ENCODE results near the gene NIPBL. TPM values are rescaled to one million over a fixed set of nuclear protein-coding genes. Genes with fewer than 3 reads are reported as not detected.
"Not testable (repeated sequence)": the region's sequence is repeated elsewhere in the genome, so short reads cannot be mapped to it uniquely, and the experiment has no call there.

NIPBL gene
- 85.6 TPM for polyA plus RNA-seq (ENCODE audit: insufficient read length)
- long read RNA-seq, donor 1, result 0 reads
- long read RNA-seq, donor 2, partial matches to known transcripts, result 23 of 23 reads
- long read RNA-seq, donor 2, other reads (novel, unspliced or antisense), result 0 of 23 reads
- long read RNA-seq, donor 3, partial matches to known transcripts, result 6 of 6 reads
- long read RNA-seq, donor 3, other reads (novel, unspliced or antisense), result 0 of 6 reads
- long read RNA-seq, donor 4, result 0 reads
- long read RNA-seq, donor 5, result 0 reads
- long read RNA-seq, donor 6, partial matches to known transcripts, result 26 of 27 reads
- long read RNA-seq, donor 6, other reads (novel, unspliced or antisense), result 0 of 27 reads
- long read RNA-seq, donor 7, partial matches to known transcripts, result 7 of 7 reads
- long read RNA-seq, donor 7, other reads (novel, unspliced or antisense), result 0 of 7 reads
- long read RNA-seq, donor 8, result 0 reads

DNA sequence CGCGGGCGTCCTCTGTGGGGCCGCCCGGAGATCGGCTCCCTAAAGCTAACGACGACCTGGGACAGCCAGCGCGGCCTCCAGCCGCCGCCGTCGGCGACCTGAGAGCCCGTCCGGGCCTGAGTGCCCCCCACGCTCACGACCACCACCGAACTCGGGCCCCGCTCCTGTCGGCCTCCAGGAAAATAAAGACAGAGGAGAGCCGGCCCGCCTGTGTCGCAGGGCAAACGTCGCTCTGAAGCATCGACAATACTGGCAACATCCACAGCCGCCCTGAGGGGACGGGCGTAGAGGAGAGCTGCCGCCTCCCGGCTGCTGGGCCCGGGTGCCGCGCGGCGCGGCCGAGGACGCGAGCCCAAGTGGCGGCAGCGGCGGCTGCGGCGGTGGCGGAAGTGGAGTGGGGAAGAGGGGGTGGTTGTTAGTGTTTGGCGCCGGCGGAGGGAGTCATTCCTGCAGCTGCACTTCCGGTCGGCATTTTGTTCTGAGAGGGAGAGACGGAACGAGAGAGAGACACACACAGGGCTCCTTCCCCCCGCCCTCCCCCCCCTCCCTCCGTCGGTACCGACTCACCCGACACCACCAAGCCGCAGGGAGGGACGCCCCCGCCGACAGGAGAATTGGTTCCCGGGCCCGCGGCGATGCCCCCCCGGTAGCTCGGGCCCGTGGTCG, at the start of gene NIPBL:
Gene NIPBL, plus strand, starts transcription at position 471 of the 666 bp plus-strand sequence. CDS start 76,928 bp downstream, outside the sequence.
- peak; percentile 92 for DNase-seq

GRCh38 chr5:36832274-36832673, 44.3 kb upstream of the NIPBL start:
- DNase-seq, result no peak

GRCh38 chr5:36836831-36837230, 39.7 kb upstream of the NIPBL start:
- no peak for DNase-seq

DNA sequence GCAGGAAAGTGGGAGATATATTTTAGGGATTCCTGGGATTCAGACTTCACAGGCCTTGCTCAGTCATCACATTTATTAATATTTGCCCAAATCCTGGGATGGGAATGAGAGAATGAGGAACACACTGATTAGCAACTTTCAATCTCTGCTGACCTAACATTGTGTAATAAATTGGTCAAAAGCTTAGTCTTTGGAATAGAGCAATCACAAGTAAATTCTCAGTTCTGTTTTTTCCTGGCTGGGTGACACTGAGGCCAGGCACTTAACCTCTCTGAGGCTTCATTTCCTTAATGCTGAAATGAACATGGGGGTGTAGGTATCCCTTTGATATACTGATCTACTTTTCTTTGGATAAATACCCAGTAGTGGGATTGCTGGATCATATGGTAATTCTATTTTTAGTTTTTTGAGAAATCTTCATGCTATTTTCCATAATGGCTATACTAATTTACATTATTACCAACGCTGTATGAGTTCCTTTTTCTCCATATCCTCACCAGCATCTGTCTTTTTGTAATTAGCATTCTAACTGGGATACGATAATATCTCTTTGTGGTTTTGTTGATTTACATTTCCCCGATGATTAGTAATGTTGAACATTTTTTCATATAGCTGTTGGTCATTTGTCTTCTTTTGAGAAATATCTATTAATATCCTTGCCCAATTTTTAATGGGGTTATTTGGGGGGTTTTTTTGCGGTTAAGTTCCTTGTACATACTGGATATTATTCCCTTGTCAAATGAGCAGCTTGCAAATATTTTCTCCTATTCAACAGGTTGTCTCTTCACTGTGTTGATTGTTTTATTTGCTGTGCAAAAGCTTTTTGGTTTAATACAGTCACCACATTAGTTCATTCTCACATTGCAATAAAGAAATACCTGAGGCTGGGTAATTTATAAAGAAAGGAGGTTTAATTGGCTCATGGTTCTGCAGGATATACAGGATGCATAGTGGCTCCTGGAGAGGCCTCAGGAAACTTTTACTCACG, 36.8 kb upstream of the NIPBL start:
- no peak for DNase-seq

DNA sequence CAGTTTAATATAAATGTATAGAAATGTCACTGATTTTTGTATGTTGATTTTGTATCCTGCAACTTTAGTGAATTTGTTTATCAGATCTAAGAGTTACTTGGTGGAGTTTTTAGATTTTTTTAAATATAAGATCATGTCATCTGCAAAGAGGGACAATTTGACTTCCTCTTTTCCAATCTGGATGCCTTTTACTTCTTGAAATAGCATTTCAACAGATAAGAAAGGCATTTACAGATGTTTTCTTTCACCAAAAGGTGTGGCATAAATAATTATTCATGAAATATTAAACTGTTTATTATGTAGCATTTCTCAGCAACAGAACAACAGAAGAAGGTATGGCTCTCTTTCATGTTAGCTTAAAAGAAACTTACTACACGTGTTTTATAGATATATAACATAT, 34.9 kb upstream of the NIPBL start:
- DNase-seq, result no peak

- no peak for DNase-seq
Measured at GRCh38 chr5:36842087-36842486, 34.5 kb upstream of the NIPBL start.

DNA sequence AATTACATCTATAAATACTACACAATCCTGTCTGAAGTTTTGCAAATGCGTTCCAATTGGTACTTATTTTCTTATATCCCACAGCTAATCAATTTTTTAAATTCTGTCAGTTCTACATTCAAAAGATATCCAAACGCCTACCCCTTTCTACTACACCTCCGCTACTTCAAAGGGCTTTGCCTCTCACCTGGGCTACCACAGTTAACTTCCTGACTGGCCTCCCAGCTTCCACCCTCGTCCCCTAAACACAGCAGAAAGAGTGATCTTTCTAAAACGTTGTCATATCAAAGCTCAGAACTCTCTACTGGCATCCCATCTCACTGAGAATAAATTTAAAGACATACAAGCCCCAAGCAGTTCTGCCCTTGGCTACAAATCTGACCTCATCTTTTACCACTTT, 32.3 kb upstream of the NIPBL start:
- no peak for DNase-seq

DNA sequence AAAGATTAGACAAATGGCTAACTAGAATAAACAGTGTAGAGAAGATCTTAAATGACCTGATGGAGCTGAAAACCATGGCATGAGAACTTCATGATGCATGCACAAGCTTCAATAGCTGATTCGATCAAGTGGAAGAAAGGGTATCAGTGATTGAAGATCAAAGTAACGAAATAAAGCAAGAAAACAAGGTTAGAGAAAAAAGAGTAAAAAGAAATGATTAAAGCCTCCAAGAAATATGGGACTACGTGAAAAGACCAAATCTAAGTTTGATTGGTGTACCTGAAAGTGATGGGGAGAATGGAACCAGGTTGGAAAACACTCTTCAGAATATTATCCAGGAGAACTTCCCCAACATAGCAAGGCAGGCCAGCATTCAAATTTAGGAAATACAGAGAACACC, 28.0 kb upstream of the NIPBL start:
- DNase-seq, result not testable (repeated sequence)

GRCh38 chr5:36852903-36853302, 23.7 kb upstream of the NIPBL start:
- DNase-seq, result not testable (repeated sequence)

GRCh38 chr5:36854402-36855140, 22.0 kb upstream of the NIPBL start:
- no peak for DNase-seq

DNA sequence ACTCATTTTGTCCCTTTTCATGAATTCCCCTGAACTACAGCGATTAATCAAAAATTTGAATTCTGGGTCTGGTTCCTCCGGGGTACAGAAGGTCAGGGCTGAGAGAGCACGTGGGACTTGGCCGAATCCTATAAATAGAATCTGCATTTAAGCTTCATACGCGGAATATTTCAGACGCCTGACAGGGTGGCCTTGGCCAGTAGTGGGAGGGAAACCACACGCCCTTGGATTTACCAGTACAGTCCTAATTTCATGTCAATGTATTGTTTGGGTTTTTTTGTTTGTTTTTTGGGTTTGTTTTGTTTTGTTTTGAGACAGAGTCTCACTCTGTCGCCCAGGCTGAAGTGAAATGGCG, 21.5 kb upstream of the NIPBL start:
- no peak for DNase-seq

- no peak for DNase-seq
Measured at GRCh38 chr5:36861871-36862270, 14.7 kb upstream of the NIPBL start.

- DNase-seq, result peak; percentile 62
Measured at GRCh38 chr5:36870399-36871040, 6.0 kb upstream of the NIPBL start.

GRCh38 chr5:36874465-36874864, 2.1 kb upstream of the NIPBL start:
- DNase-seq, result no peak

- peak; percentile 51 for DNase-seq
Measured at GRCh38 chr5:36875051-36875789, 1.3 kb upstream of the NIPBL start.

- DNase-seq, result peak; percentile 78
Measured at GRCh38 chr5:36875790-36876298, 725 bp upstream of the NIPBL start.

DNA sequence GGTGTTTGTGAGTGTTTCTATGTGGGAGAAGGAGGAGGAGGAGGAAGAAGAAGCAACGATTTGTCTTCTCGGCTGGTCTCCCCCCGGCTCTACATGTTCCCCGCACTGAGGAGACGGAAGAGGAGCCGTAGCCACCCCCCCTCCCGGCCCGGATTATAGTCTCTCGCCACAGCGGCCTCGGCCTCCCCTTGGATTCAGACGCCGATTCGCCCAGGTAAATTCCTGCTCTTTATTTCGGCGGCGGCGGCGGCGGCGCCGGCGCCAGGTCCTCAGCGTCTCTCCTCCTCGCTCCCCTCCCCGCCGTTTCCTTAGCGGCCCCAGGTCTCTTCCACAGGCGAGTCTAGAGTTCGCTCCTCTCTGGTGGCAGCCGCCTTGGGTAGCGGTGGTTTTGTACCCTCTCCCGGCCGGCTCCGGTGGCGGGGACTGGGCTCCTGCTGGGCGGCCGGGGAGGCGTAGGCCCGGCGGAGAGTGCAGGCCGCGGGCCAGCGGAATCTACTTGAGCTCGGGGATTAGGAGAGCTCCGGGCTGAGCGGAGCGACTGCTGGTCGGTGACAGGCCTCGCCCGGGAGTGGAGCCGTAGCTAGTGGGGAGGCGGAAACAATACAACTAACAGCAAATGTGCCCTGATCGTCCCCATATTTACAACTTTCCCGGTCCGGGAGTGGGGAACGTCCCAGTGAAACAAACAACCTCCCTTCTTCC, 547 bp downstream of the NIPBL start:
- peak; percentile 62 for DNase-seq

DNA sequence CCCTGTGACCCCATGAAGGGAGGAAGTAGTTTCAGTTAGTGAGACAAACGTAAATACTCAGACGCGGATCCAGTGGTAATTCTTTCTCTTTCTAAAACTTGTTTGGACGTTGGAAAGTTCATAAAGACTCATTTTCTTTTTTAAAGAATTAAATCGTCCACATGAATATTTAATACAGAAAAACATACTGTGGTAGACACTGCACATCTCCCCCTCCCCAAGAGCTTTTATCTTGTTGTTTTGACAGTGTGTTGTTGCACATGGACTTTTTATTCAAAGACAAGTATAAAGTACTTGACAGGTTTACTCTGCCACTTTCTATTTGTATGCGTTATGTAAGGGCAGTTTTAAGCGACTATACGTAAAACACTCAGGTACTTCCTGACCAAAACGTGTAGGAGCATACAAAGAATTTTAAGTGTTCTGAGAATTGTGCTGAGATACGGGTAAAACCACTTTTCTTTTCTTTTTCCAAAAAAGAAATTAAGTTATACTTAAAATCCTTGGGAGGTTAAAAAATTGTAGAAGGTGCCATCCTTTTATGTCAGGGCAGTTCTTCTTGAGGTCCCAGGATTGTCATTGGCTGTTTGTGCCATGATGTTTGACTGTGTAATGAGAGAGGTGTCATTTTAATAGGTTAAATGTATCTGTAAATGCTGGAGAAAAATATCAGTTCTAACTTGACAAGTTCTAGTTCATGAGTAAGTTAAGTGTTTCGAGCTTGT, 1.3 kb downstream of the NIPBL start:
- peak; percentile 31 for DNase-seq

Data from left kidney (tissue), 8 donors.